ENCODE results near the gene ZNF521.

- no peak for TF ChIP-seq SIN3A (IDR thresholded peaks at IDR 0.05; ENCODE audit: borderline replicate concordance, insufficient read depth, low read length)
- TF ChIP-seq POLR2AphosphoS5 (IDR thresholded peaks at IDR 0.05; ENCODE audit: low read depth, low read length) = no peak
These were observed 108.7 kb downstream of the ZNF521 start for GRCh38 chr18:25243257-25243656.

Measured in PFSK-1 (cell line).